GM19023 (cell line): ENCODE data around the gene ZKSCAN5.
"Not testable (repeated sequence)": the region's sequence is repeated elsewhere in the genome, so short reads cannot be mapped to it uniquely, and the experiment has no call there.

Experiments used
- ATAC-seq: cut with Tn5 transposase; IDR thresholded peaks from one replicate; pipeline ENCODE4 v1.9.1; 2021; ENCODE audit warnings: mild to moderate bottlenecking, moderate library complexity; ENCODE audit not compliant: unreplicated experiment

ZKSCAN5 gene

DNA sequence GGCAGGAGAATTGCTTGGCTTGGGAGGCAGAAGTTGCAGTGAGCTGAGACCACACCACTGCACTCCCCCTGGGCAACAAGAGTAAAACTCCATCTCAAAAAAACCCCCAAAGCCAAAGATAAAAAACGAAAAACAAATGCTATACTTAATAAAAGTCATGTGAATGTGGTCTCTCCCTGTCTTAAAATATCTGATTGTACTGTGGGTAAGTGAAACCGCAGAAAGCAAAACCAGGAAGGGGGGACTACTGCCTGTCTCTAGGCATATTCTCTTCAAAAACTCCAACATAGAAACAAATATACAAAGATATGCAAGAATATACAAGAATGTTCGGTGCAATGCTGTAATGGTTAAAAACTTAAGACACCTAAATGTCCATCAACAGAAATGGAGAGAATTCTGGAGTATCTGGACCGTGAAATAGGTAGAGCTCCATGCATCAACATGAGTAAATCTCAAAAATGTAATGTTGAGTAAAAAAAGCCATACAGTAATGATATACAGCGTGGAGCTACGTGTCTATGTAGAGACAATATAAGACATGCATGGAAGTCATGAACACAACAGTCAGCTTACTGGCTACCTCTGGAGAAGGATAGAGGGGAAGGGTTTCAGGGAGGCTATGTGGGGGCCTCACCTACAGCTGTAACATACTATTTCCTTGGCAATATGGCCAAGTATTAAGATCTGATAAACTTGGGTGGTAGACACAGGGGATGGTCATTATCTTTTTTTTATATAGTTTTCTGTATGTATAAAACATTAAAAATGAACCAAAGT is 6.5 kb upstream of the ZKSCAN5 start:
- ATAC-seq, result no peak

DNA sequence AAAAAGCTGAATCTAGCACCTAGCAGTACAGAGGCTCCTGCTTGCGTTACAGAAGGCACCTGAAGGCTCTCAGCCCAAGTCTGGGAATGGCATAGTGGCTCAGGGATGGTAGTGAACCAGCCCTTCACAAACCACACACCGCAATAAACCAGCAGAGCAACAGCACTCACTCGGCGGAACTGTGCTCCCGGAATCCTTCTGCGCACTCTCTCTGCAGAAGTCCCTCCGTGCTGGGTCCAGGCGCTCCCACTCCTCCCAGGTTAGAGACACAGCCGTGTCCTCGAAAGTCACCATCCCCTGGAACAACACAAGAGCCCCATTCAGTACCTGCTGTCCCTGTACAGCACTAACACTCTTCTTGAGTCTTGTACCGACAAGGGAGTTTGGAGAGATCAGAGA is 5.9 kb upstream of the ZKSCAN5 start:
- ATAC-seq, result no peak

DNA sequence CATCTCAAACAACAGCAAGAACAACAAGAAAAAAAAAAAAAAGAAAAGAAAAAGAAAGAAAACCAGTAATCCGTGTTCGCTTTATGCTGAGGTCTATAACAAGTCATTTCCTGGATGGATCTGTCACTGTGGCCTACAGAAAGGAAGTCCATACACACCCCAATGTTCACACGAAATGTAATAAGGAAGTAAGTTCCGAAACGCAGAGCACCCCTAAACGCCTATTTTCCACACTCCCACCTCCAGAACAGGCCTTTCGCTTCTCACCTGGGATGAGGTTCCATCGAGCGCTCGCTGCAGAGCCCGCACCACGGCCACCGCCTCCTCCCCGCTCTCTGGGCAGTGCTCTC is 5.1 kb upstream of the ZKSCAN5 start:
- ATAC-seq, result no peak

DNA sequence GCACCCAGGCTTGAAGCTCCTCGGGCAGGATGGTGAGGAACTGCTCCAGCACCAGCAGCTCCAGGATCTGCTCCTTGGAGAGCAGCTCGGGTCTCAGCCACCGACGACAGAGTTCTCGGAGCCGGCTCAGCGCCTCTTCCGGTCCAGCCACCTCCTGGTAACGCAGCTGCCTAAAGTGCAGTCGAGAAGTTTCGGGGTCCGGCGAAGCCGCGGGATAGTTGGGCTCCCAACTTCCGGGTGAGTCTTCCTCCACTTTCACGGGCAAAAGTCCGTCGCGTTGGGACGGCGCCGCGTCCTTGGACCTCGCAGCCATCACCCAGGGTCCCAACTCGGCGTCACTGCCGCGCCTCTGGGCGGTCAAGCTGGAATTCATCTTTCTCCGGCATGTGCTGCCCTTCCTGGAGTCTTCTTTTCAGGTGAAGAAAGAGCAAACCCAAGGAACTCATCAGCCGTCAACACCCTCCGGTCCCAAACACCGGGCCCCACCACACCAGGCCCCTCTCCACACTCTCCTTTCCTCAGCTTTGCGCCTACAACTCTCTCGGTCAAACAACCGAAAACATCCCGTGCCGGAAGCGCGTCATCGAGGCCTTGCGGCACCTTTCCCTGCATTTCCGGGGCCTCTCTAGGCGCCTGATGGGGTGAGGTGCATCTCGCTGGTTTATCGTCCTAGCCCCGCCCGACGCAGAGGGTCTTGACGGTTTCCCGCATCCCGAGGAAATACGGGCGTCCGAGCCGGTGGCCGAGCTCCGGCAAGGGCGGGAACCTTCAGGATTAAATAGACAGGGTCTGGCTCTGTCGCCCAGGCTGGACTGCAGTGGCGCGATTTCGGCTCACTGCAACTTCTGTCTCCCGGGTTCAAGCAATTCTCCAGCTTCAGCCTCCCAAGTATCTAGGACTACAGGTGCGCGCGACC is 4.5 kb upstream of the ZKSCAN5 start, which contains the start of gene ZNF394:
Gene ZNF394 (minus strand): TSS at position 561 of the 916 bp plus-strand sequence. CDS start 188 bp downstream, at position 373.
- ATAC-seq, result peak; percentile 38

DNA sequence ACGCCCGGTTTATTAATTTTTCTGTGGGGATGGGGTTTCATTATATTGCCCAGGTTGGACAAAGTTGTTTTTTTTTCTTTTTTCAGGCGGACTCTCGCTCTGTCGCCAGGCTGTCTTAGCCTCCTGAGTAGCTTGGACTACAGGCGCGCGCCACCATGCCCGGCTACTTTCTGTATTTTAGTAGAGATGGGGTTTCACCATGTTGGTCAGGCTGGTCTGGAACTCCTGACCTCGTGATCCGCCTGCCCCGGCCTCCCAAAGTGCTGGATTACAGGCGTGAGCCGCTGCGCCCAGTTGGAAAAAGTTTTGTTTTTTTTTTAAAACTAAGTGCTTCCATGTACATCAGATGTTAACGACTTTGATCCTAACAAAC is 3.8 kb upstream of the ZKSCAN5 start:
- ATAC-seq, result no peak

DNA sequence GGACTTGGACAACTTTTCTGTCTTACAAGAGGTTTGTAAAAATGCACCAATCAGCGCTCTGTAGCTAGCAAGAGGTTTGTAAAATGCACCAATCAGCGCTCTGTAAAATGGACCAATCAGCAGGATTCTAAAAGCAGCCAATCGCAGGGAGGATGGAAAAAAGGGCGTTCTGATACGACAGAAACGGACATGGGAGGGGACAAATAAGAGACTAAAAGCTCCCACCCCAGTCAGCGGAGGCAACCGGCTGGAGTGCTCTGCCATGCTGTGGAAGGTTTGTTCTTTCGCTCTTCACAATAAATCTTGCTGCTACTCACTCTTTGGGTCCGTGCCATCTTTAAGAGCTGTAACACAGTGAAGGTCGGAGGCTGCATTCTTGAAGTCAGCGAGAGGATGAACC is 3.2 kb upstream of the ZKSCAN5 start:
- ATAC-seq, result not testable (repeated sequence)

DNA sequence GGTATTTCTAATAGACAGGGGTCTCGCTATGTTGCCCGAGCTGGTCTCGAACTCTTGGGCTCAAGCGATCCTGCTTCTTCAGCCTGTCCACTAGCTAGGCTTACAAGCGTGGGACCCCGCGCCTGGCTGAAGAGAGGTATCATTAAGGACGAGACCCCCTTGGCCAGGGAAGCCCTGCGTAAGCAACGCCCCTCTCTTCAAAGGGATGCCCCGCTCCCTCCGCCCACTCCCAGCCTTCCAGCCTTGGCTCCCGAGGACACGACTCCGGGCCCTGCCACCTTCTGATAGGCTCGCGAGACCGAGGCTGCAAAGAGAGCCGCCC is 220 bp upstream of the ZKSCAN5 start:
- no peak for ATAC-seq

DNA sequence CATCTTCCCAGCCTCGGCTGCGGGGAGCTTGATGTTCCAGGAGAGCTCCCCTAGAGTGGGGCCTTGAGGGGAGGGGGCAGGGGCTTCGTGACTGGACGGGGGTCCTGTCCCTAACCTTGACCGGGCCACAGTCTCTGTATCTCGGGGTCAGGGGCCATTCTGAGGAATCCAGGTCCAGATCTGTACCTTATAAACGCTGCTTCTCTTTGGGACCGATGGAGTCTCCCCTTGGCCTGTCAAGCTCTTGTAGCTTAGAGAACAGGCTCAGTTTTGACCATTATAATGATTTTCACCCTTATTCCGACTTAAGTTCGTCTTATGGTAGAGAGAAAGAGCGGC is 831 bp downstream of the ZKSCAN5 start:
- no peak for ATAC-seq

DNA sequence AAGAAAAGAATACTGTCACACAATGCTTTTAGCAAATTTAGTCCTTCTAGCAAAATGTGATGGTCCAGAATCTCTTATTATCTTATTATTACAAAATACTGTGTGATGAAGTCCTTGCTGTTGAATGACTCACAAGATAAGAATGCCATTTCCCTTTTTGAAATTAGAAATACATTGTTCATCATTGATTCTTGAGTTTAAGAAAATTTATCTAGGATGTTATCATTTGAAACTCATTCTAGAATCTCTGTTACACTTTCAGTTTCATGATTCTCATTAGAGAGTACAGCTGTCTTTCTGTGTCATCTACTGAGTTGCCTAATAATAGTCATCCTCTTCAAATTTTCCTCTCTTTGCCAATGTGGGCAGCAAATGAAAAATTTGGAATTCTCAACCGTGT is 9.6 kb downstream of the ZKSCAN5 start:
- ATAC-seq, result no peak

DNA sequence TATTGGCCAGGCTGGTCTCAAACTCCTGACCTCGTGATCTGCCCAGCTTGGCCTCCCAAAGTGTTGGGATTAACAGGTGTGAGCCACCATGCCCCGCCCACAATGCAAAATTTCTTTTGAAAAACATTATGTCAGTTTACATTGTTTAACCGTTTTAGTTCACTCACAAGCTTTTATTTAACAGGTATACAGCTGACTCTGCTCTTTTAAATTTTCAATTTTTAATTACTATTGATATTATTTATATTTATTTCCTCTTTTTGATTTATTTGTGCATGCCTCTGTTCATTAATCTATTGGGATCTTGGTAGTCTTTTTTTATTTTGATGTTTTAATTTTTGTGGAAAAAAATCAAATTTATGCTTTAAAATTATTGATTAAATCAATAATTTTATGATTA is 16.9 kb downstream of the ZKSCAN5 start:
- no peak for ATAC-seq

DNA sequence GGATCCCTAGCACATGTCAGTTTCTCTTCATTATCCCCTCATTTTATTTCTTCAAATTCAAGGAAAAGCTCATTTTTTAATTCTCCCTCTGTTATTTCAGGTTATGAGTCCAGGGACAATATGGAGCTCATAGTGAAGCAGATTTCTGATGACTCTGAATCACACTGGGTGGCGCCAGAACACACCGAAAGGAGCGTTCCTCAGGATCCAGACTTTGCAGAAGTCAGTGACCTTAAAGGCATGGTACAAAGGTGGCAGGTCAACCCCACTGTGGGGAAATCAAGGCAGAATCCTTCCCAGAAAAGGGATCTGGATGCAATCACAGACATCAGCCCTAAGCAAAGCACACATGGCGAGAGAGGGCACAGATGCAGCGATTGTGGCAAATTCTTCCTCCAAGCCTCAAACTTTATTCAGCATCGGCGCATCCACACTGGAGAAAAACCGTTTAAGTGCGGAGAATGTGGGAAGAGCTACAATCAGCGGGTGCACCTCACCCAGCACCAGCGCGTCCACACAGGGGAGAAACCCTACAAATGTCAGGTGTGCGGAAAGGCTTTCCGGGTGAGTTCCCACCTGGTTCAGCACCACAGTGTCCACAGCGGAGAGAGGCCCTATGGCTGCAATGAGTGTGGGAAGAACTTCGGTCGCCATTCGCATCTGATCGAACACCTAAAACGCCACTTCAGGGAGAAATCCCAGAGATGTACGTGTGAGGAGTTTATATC is 21.4 kb downstream of the ZKSCAN5 start:
- no peak for ATAC-seq

DNA sequence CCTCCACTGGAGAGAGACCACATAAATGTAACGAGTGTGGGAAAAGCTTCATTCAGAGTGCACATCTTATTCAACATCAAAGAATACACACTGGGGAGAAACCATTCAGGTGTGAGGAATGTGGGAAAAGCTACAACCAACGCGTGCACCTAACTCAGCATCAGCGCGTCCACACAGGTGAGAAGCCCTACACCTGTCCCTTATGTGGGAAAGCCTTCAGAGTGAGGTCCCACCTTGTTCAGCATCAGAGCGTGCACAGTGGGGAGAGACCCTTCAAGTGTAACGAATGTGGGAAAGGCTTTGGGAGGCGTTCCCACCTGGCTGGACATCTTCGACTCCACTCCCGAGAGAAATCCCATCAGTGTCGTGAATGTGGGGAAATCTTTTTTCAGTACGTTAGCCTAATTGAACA is 26.9 kb downstream of the ZKSCAN5 start:
- no peak for ATAC-seq

DNA sequence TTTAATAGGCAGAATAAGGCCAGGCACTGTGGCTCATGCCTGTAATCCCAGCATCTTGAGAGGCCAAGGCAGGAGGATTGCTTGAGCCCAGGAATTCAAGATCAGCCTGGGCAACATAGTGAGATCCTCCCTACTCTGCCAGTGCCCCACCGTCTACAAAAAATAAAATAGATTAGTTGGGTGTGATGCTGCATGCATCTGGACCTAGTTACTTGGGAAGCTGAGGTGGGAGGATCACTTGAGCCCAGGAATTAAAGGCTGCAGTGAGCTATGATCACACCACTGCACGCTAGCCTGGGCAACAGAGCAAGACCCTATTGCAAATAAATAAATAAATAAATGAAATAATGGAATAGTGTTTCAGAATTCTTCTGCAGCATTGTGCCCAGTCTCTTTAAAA is 31.2 kb downstream of the ZKSCAN5 start:
- ATAC-seq, result no peak

DNA sequence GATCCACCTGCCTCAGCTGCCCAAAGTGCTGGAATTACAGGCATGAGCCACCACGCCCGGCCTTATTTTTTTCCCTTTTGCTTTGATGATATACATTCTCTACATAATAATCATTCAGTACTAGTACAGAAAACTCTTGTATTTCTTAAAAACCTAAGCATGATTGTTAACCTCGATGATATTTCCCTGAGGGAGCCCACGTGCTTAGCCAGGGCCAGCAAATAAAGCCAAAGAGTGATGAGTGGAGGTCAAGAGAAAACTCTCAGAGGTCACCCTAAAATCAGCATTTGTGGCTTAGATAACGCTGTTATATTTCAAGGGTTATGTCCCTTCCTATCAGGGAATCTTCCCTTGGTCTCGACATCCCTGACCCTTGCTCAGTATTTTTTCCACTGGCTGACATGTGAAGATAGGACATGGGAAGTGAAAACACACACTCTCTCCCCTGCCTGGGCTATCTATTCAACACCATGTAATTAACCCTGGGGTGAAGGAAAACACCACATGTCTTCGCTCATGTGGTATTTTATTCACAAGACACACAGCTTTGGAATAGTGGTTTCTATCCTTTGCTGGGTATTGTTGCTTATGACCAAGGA is 34.9 kb downstream of the ZKSCAN5 start:
- no peak for ATAC-seq

DNA sequence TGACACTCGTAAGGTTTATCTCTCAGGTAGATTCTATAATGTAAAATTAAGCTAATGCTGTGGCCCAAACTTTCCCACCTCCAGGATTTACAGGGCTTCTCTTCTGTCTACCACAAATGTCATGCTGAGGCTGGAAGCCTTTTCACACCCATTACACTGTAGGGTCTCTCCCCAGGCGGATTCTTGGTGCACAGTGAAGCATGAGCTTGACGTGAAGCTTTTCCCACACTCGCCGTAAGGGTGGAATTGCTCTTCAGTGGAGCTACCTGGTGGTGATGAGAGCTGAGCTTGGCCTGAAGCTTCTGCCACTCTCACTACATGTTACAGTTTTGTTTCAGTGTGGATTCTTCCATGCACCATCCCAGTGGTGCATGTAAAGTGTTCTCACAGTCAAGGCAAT is 36.1 kb downstream of the ZKSCAN5 start:
- no peak for ATAC-seq

DNA sequence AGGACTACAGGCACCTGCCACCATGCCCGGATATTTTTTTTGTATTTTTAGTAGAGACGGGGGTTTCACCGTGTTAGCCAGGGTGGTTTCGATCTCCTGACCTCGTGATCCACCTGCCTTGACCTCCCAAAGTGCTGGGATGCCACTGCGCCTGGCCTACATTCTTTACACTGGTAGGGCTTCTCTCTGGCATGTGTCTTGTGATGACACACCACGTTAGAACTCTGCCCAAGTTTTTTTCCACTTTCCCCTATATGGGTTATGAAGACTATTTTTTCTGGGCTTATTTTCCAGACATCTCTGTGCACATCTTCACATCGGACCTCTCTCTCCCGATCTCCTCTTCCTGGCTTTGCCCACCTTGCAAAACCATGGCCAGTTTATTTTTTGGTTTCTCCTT is 36.8 kb downstream of the ZKSCAN5 start:
- no peak for ATAC-seq

DNA sequence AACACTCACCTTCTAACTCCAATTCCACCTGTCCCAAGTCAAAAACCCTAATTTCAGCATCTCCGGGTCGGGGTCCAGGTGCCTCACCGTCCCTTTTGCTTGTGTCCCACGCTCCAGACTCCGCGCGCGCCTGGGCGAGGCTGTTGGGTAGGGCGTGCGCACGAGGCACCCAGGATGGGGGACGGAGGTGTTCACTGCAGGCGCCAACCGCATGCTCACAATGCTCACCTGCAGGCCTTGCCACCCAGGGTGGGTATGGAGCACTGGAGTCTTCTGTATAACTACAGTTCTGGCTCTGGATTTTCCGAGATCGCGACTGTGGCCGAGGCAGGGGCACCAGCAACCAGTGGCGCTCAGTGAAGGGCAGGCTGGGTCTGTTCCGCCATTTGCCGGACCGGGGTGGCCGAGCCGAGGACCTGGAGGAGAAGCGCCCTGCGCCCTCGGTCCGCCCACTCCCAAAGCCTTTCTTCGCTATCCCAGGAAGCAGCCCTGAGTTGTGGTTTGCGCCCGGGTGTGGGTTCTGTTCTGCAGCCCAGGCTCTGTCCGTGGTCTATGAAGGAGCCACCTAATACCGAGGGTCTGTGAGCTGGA is 38.7 kb downstream of the ZKSCAN5 start:
- no peak for ATAC-seq

DNA sequence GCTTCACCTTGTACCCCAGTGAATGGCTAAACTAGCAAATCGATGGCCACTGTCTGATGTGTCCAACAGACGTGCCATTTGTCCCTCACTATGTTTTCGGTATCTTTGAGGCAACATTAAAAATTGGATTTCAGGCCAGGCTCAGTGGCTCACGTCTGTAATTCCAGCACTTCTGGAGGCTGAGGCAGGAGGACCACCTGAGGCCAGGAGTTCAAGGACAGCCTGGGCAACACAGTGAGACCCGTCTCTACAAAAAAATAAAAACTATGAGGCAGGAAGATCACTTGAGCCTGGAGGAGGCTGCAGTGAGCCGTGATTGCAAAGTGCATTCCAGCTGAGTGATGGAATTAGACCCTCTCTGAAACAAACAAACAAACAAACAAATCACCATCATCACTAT is 39.5 kb downstream of the ZKSCAN5 start:
- ATAC-seq, result no peak

DNA sequence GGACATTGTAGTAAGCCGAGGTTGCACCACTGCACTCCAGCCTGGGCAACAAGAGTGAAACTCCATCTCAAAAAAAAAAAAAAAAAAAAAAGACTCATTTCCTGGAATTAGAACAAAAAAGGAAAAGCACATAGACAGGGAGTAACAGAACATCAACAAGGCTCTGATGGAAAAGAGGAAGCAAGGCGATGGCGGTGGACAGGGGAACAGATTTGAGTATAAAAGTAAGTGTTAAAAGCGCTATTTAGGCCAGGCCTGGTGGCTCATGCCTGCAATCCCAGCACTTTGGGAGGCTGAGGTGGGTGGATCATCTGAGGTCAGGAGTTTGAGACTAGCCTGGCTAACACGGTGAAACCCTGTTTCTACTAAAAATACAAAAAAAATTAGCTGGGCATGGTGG is 40.8 kb downstream of the ZKSCAN5 start:
- ATAC-seq, result not testable (repeated sequence)

DNA sequence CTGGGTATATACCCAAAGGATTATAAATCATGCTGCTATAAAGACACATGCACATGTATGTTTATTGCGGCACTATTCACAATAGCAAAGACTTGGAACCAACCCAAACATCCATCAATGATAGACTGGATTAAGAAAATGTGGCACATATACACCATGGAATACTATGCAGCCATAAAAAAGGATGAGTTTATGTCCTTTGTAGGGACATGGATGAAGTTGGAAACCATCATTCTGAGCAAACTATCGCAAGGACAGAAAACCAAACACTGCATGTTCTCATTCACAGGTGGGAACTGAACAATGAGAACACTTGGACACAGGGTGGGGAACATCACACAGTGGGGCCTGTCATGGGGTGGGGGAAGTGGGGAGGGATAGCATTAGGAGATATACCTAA is 45.1 kb downstream of the ZKSCAN5 start:
- ATAC-seq, result not testable (repeated sequence)

DNA sequence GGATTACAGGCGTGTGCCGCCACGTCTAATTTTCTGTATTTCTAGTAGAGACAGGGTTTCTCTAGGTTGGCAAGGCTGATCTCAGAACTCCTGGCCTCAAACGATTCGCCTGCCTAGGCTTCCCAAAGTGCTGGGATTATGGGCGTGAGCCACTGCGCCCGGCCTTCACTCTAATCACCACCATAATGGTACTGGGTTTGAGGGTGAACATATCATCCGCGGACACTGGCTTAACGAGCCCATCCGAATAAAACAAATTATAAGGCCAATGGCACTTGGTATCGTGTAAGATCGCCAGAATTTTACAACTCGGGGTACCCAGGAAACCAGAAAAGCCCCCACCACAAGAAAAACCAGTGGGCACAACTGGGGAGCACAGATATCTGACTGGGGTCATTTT is 46.9 kb downstream of the ZKSCAN5 start:
- peak; percentile 3 for ATAC-seq
